Measurements from ENCODE around the gene ELMO1.

ELMO1 gene

DNA sequence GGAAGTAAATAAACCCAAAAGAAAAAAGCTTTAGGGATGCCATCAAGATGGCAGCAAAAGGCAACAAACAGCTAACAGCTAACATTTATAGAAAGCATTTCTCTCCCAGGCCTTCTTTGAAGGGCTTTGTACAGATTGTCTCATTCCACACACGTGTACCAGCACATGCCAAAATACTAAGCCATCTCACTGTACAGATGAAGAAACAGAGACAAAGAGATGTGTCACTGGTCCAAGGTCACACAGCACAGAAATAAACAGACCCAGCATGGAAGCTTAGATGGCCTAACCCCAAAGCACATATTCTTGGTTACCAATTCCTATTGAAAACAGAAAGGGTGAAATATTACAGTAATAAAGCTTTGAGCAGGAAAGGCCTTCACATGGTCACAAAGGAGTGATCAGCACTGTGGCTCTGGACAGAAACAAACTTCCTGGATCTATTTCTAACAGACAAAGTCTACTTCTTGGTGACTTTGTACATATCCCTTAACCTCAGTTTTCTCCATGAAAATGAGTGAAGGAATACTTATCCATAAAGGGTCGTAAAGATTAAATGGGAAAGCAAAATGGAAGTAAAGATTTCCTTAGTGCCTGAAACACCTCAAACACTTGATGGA is 346.0 kb downstream of the ELMO1 start:
- no peak for TF ChIP-seq ZFX (IDR thresholded peaks at IDR 0.05; ENCODE audit: borderline replicate concordance)
- TF ChIP-seq, protein P1, sequence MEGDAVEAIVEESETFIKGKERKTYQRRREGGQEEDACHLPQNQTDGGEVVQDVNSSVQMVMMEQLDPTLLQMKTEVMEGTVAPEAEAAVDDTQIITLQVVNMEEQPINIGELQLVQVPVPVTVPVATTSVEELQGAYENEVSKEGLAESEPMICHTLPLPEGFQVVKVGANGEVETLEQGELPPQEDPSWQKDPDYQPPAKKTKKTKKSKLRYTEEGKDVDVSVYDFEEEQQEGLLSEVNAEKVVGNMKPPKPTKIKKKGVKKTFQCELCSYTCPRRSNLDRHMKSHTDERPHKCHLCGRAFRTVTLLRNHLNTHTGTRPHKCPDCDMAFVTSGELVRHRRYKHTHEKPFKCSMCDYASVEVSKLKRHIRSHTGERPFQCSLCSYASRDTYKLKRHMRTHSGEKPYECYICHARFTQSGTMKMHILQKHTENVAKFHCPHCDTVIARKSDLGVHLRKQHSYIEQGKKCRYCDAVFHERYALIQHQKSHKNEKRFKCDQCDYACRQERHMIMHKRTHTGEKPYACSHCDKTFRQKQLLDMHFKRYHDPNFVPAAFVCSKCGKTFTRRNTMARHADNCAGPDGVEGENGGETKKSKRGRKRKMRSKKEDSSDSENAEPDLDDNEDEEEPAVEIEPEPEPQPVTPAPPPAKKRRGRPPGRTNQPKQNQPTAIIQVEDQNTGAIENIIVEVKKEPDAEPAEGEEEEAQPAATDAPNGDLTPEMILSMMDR (IDR thresholded peaks at IDR 0.05), result no peak
- H3K27ac ChIP-seq, result no peak overlapping the region

DNA sequence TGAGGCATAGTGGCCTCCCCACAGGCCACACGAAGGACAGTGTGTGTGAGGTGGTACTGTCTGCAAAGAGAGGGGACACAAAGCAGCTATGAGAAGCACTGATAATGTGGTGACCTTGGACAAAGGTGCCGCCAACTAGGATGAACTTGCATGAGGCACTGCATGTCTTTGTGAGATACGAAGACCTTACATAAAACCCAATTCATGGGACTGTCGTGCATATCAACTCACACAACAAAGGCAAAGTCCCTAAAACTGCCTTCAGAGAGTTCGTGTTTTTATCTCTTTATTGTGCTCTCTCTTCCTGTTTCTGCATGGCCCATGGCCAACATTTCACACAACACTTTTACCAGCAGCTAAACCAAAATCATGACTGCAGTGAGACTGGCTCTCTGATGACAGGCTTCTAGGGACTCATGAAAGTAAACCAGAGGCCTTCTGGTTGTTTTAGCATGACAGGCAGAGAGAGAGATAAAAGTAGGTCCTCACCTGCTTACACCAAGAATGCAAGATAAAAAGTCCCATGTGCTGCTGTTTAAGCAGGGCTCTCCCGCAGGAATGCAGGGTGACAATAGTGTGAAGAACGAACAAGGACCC is 347.8 kb downstream of the ELMO1 start:
- H3K27ac ChIP-seq, result no peak overlapping the region
- TF ChIP-seq ZFX (IDR thresholded peaks at IDR 0.05; ENCODE audit: borderline replicate concordance), result no peak
- TF ChIP-seq, protein P1 (IDR thresholded peaks at IDR 0.05), result no peak

DNA sequence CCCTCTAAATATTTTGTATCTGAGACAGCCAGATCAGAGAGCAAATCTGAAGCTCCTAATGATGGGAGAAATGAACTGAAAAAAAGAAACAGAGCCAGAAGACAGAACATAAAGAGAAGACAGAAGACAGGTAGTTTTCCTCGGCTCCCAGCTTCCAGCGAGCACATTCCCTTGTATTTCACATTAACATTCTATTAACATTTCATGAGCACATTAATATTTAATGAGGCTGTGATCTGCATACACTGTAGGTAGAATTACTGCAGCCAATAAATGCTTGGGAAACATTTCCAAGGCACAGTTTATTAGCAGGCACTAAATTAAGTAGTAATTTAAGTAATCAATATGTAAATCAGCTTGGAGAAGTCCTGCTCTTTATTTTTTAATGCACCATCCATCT is 349.9 kb downstream of the ELMO1 start:
- no peak for TF ChIP-seq ZFX (IDR thresholded peaks at IDR 0.05; ENCODE audit: borderline replicate concordance)
- TF ChIP-seq, protein P1 (IDR thresholded peaks at IDR 0.05), result no peak
- H3K27ac ChIP-seq, result no peak overlapping the region

DNA sequence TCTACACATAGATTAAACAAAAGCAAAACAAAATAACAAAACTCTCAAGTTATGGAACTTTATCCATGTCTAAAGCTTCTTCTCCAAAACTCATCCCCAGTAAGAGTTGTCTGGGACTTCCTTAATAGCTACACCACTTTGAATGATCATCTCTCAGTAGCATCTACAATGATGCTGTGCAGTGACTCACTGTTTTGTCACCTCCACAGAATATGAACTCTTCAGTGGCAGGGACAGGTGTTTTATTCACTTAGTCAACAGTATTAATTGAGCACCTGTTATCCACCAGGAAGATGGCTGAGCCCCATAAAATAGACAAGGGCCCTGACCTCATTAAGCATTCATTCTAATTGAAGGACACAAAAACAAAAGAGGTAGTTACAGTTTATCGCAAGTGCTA is 350.7 kb downstream of the ELMO1 start:
- no peak overlapping the region for H3K27ac ChIP-seq
- no peak for TF ChIP-seq ZFX (IDR thresholded peaks at IDR 0.05; ENCODE audit: borderline replicate concordance)
- TF ChIP-seq, protein P1 (IDR thresholded peaks at IDR 0.05), result no peak

DNA sequence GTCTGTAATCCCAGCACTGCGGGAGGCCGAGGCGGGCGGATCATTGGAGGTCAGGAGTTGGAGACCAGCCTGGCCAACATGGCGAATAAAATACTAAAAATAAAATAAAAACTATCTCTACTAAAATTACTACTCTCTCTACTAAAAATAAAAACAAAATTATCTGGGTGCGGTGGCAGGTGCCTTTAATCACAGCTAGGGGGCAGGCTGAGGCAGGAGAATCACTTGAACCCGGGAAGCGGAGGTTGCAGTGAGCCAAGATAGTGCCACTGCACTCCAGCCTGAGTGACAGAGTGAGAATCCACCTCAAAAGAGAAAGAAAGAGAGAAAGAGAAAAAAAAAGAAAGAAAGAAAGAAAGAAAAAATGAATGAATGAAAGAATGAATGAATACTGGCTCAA is 351.4 kb downstream of the ELMO1 start:
- TF ChIP-seq ZFX (IDR thresholded peaks at IDR 0.05; ENCODE audit: borderline replicate concordance), result no peak
- TF ChIP-seq, protein P1 (IDR thresholded peaks at IDR 0.05), result peak; percentile 50

DNA sequence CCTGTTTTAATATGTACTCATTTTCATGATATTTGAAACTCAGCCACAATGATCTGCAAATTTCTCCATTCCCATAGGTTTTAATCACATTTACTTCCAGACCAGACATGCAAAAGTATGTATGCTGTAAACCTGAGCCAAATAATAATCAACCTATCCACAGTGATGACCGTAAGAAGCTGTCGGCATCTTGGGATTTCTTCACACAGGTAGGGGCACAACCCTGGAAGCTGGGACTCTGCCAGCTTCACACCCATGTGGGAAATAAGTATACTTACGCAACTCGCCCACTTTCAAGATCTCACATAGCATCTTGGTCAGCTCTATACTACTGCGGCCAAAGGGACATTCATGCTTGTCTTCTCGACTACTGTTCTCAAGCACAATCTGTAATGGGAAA is 352.3 kb downstream of the ELMO1 start:
- TF ChIP-seq, protein P1 (IDR thresholded peaks at IDR 0.05), result no peak
- TF ChIP-seq ZFX (IDR thresholded peaks at IDR 0.05; ENCODE audit: borderline replicate concordance), result no peak
- H3K27ac ChIP-seq, result no peak overlapping the region

More for the DNA sequence above, 351.4 kb downstream of the ELMO1 start:
- no peak overlapping the region for H3K27ac ChIP-seq

DNA sequence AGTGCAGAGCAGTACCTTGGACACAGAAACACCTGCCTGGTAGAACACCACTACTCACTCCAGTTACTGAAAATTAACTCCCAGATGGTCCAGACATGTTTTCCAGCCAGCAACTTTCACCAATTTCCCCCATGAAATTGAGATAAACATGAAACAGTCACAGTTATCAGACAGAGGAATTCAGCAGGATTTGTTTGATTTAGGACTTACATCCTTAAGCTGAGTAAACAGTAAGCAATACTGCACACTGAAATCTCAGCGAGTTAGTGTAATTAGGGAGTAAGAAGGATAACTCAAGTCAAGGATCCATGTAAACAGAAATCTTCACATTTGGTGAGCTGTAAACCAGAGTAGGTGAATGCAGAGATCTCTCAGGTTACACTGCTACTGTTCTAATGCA is 353.5 kb downstream of the ELMO1 start:
- no peak for TF ChIP-seq ZFX (IDR thresholded peaks at IDR 0.05; ENCODE audit: borderline replicate concordance)
- TF ChIP-seq, protein P1 (IDR thresholded peaks at IDR 0.05), result no peak

More for the DNA sequence above, 353.5 kb downstream of the ELMO1 start:
- no peak overlapping the region for H3K27ac ChIP-seq

Measured in 22Rv1 (cell line).